IPS DF 4.7 (cell line): ENCODE data around the gene GNG13.
A peak's percentile ranks its signal among the peaks of the same experiment; 100 is the strongest.

ENCODE experiments used
- DNase-seq: peaks from one replicate; pipeline ENCODE4 v3.0.0-alpha.2; 2013; ENCODE audit warnings: low spot score; ENCODE audit errors: extremely low read depth

Gene GNG13

DNA sequence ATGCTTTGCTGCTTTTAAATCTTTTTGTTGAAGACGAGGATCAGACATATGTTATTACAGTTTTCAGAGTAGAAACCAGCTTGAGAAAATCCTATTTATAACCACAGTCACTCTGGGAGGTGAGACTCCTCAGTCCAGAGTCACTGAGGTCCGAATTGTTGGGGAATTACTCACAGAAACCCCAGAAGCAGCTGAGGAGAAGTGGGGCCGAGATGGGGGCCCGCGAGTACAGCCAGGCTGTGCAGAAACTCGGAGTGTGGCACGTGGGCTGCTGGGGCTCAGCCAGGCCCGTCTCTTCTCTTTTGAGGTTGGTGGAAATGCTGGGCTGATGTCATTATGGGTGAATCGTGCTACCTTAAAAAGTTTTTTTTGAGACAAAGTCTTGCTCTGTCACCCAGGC, 14.4 kb upstream of the GNG13 start:
- no peak for DNase-seq

DNA sequence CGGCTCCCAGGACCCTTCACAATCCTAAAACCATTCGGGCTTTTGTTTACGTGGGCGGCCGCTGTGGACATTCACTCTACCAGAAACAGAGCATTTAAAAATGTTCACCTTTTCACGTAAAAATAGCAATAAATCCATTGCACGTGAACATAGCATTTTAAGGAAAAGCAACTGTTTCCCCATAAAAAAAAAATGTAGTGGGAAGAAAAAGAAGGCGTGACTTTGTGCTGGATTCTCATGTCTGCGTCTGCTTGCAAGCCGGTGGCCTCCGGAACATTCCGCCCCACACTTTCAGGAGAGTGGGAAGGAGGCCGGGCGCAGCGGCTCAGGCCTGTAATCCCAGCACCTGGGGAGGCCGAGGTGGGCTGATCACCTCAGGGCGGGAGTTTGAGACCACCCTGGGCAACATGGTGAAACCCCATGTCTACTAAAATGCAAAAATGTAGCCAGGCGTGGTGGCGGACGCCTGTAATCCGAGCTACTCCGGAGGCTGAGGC, 13.4 kb upstream of the GNG13 start:
- no peak for DNase-seq

DNA sequence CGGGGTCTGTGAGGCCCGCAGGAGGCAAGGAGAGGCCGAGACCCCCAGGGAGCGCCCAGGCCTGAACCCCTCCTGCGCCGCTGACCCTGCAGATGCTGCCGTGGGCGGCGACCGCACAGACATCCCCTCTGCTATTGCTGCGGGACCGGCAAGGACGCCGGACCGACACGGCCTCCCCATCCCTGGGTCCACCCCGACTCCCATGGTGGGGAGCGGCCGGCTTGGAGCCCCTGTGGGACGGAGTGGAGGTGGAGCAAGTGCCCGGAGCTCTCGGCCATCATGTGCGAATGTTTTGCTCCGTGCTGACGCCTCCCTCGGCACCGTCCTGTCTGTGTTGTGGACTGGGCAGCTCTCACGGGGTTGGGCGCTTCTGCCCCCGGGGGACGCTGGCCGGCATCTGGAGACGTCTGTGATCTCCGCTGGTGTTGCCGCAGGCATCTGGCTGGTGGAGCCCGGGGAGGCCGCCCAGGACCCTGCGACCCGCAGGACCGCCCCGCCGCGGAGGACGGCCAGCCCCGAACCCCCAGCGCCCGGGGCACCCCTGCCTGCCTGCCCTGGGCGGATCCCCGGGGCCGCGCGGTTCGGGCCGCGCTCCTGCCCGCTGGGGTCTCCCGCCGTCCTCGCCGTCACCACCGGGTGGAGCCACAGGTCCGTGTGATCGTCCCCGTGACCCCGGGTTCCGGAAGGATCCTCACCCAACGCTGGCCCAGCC, 12.8 kb upstream of the GNG13 start:
- DNase-seq: peak; percentile 19

DNA sequence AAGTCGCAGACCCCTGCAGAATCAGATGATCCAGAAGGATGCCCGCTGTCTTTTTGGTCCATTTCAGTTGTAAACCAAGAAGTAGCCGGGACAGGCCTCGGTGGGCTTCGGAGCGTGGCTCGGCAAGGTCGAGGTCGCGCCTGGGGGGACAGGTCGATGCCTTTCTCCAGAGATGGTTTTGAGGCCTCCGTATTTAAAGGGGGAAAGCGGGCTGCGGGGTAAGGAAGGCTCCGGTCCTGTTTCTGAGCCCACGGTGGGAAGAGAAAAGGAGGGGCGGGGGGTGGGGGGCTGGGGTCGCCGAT, 7.5 kb upstream of the GNG13 start:
- no peak for DNase-seq

DNA sequence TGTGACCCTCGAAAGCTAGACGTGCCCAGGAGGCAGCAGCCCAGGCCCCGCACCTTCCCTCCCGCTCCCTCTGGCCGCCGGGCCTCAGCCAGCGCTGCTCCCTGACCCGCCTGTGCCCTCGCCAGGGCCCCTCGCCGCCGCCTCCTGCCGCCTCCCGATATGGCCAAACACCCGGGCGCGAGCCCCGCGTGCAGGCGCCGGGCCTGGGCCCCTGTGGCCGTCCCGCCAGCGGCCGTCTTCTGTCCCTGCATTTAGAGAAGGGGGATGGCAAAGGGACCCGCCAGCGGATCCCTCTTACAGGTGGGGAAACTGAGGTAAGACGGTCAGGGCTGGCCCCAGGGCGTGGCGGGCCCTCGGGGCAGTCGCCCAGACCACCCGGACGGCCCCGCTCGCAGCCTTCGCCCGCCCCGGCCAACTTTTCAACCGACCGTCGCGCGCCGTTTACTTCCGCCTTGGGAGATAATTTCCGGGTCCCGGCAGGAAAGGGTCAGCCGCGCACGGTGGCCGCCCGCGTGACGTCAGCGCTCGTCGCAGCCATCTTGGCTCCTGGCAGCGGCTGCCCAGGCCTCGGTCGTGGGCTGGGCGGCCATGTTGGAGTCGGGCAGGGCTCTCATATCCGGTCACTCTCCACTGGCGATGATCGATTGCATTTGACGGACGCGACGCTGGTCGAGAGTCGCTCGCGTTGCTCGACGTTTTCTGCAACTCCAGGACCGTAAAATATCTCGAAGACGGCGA, 7.0 kb upstream of the GNG13 start:
- no peak for DNase-seq

DNA sequence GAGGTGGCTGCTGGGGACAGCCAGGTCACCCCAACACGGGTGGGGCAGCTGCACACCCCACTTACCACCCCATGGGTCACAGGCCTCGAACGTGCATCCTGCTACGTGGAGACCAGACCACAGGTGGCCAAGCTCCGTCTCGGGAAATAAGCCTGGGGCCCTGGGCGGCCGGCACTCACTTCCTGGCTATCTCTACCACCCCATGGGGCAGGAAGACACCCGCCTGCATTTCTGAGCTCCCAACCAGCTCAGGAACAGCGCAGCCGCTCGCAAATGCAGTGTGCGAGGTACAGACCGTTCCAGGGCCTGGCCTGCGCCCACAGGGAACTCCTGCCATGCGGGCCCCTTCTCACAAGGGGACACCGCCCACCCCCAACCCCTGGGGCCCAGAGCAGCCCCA, 4.9 kb upstream of the GNG13 start:
- no peak for DNase-seq

DNA sequence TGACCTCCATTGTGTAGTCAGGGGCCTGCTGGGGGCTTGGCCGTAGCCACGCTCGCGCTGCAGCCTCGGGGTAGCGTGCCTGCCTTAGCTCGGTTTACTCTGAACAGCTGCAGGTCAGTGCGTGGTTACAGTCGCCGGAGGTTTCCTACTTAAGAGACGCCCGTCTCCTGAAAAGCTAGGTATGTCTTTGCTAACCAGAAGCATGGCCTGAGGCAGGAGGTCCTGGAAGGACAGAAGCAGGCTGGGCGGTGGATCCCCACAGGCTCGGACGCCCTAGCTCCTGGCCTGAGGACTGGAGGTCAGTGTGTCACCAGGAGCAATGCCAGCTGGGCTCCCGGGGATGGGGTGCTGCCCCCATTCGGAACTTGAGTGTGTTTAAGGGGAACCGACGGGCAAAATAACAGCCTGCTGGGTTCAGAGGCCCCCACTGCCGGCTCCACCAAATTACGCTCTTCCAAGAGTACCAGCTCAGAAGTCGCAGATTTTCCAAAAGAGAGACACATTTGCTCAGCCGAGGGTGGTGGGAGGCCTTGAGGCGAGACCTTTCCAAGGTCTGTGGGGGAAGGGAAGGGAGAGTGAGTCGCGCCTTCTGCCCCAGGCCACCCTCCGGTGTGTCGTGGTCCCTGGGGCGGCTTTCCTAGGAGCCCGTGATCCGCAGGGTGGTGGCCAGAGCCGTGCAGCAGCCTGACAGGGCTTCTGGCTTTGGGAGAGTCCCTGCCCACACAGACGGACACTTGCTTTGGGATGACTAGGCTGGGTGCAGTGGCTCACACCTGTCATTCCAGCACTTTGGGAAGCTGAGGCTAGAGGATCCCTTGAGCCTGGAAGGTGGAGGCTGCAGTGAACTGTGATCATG, 3.9 kb upstream of the GNG13 start:
- DNase-seq: no peak

DNA sequence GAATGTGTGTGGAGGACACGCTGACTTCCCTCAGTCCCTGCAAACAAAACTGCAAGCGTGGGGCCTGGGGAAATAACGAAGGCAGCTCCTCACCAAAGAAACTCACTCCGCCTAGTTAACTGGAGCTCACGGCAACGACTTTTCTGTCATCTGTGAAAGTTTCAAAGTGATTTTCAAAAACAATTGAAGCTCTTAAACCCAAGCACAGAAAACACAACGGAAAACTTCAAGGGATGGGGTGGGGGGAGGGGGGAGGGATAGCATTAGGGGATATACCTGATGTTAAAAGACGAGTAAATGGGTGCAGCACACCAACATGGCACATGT, 3.2 kb upstream of the GNG13 start:
- no peak for DNase-seq

DNA sequence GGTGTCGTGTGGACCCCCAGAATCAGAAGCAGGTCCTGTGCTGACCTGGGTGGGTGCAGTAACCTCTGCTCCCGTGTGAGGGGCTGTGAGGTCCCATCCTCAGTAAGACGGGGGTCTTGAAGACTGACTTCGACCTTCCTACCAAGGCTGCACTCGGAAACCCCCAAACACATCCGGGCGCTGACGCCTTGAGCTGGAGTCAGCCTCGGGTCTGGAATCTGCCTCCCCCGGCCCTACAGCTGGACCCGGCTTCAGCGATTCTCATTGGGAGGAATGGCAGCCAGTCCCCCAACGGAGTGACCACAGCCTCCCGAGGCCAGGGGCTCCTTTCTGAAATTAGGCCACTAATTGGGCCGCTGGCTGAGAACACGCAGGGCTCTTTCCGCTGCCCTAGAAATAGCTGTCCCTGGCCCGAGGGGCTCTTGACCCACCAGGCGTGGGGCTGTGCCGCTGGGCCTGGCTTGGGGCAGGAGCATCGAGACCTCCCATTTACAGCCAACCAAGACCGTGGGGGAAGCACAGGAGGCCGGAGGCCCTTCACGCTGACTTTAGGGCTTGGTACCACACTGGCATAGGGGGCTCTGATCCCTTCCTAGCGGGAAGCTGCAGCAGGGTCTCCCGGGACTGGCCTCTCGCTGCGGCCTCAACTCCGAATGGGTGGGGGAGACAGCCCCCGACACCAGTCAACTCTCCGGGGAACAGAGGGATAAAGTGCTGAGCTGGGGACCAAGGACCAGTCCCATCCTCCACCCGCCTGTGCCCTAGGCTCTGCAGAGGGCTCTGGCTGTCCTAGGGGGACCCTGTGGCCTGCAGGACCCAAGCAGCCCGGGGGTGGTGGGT, 2.6 kb upstream of the GNG13 start:
- no peak for DNase-seq

DNA sequence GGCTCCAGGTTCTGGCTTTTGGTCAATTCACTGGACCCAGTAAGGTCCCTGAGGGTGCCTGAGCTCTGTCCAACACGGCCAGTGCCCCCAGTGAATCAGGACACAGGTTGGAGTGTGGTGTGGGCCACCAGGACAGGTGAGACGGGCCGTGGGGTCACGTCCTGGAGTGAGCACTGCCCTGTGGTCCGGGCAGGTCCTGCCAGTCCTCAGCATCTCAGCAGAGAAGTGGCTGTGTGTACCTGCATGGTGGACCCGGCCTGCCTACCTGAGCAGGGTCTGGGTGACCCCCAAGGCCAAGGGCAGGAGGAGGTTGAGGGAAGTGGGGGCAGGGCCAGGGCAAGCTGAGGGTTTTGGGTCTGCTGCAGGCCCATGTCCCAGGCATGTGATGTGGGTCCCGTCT, 1.9 kb upstream of the GNG13 start:
- no peak for DNase-seq

DNA sequence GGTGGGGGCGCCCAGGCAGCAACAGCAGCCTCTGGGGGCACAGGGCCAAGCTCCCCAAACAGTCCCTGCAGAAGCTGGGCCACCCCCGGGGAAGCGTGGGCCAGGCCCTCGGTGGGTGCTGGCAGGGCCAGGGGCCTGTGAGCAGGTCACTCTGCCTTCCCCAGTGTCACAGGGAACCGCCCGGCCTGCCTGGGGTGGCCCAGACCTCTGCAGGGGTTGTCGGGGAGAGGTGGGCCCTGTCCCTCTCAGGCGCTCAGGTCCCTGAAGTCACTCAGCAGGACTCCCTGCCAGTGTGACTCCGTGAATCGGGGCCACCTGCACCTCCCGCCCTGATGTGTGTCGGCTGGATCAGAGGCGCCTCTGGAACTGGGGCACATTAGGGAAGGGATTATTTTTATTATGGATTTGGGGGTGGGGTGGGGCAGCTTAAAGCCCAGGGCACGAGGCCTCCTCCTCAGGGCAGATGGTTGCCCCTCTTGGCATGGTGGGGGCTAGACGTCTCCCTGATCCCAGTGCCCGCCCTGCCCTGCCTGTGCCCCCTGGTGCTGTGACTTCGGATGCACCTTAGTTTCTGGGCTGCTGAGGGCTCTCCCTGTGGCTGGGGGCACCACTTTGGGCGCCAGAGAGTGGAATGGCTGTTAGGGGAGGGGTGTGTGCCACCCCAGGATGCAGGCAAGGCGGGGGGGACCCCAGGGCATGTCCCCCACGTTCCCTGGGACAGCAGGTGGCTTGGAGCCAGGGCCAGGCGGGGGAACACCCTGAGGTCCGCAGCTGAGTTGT, 1.2 kb upstream of the GNG13 start:
- no peak for DNase-seq

DNA sequence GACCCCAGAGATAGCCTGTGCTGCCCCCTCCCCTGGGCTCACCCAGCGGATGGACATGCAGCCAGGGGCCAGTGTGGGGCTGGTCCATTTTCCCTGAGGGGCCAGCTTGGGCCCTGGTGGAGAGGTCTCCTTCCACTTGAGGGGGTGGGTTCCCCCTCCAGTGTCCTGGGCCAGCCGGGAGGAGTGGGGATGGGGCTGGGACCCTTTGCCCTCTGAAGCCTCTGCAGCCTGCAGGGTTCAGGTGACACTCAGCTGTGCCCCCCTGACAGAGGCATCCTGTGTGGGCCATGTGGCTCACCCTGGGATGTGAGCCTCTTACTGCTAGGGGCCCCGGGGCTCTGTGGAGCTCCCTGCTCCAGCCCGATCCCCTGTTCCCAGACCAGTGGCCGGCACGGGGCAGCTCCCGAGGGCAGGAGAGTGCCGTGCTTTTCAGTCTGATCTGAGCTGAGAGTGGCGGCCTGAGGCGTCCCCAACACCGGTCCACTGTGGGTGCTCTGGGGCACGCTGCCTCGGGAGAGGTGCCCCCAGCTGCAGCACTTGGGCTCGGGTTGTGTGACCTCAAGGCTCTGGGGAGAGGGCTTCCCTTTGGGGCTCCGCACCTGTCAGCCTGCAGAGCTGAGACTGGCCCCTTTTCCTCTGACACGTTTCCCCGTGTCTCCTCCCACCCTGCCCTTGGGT, 439 bp upstream of the GNG13 start:
- no peak for DNase-seq

DNA sequence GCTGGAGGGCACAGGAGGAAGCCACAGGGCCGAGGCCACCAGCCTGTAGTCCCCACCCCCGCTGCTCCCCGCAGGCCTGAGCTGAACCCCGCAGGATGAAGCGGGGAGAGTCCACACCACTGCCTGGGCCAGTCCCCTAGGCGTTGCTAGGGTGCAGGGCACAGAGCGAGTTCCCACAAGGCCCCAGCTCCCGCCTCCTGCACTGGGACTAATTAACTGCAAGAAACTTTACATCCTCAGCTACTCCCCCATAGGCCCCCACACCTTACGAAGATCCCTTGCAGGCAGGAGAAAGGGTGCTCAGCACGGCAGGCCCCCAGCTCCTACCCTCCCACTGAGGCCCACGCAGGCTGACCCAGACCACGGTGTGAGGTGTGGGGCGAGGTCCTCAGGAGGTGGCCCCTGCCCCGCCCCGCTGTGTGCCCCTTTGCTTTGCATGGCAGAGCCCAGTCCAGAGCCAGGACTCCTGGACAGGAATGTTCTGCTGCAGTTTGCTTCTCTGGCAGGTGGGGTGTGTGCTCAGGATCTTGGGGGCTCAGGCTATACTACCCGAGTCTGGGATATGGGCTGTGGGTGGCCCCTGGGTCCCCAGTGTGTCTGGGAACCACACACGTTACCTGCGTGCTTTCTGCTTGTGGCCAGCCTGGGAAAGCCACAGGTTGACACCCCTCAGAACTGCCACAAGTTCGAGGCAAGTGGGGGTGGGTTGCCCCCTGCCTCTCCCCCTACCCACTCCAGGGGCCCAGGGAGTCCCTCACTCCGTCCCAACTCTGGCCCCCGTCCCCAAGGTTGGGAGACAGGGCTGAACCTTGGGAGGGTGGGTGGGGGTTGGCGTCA, 1.2 kb downstream of the GNG13 start:
- no peak for DNase-seq

DNA sequence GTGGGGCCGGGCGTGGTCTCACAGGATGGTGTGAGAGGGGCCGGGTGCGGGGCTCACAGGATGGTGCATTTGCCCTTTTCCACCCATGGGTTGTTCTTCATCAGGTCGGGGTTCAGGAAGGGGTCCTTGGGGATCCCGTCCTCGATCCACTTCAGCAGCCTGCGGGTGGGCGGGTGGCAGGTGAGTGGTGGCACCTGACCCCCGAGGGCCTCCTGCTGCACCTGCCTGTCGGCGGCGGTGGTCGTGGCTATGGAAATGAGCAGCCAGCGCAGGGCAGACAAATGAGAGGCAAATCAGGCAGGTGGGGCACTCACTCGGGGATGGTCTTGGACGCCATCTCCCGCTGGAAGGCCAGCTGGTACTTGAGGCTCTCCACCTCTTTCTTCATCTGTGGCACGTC, 1.9 kb downstream of the GNG13 start:
- no peak for DNase-seq

DNA sequence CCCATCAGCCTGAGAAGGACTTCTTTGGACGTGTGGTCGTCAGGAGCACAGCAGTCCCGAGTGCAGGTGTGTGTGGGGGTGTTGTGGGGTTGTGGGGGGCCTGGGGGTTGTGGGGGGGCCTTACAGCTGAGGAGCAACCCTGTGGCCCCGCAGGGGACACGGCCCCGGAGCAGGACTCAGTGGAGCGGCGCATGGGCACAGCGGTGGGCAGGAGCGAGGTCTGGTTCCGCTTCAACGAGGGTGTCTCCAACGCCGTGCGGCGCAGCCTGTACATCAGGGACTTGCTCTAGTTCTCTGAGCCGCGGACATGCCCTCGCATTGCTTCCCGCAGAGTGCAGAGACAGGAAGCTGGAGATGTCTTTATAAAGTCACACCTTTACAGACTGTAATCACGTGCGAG, 2.8 kb downstream of the GNG13 start:
- DNase-seq: no peak

DNA sequence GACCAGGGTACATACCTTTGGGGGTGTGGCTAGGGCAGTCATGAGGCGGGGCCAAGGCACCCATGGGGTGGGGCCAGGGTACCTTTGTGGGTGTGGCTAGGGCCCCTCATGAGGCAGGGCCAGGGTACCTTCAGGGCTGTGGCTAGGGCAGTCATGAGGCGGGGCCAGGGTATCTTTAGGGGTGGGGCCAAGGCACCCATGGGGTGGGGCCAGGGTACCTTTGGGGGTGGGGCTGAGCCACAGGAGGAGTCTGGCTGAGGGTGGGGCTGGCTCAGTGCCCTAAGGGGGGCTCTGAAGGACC, 3.5 kb downstream of the GNG13 start:
- no peak for DNase-seq

DNA sequence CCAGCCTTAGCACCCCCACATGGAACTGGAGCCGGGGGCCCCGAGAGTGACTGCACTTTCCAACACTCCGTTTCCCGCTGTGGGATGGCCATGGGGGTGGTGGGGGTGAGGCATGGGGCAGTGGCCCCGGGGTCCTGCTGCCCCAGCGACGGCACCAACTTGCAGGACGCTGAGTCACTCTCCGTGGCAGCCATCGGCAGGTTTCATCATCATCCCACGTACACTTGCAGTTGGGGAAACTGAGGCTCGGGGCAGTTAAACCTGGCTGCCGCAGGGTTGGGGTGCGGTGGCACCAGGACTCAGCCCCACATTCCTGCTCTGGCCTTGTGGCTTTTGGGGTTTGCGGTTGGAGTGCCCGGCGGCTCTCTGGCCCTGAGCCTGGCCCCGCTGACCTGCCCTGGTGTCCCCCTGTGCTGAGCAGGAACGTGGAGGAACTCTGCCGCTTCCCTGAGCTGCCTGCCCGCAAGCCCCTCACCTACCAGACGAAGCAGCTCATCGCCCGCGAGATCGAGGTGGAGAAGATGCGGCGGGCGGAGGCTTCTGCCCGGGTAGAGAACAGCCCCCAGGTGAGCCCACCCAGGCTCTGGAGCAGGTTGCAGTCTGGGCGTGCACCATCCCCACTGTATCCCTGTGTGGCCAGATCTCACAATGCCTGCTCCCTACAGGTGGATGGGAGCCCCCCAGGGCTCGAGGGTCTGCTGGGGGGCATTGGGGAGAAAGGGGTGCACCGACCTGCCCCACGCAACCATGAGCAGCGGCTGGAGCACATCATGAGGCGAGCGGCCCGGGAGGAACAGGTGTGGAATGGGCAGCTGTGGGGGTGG, 4.0 kb downstream of the GNG13 start:
- no peak for DNase-seq

DNA sequence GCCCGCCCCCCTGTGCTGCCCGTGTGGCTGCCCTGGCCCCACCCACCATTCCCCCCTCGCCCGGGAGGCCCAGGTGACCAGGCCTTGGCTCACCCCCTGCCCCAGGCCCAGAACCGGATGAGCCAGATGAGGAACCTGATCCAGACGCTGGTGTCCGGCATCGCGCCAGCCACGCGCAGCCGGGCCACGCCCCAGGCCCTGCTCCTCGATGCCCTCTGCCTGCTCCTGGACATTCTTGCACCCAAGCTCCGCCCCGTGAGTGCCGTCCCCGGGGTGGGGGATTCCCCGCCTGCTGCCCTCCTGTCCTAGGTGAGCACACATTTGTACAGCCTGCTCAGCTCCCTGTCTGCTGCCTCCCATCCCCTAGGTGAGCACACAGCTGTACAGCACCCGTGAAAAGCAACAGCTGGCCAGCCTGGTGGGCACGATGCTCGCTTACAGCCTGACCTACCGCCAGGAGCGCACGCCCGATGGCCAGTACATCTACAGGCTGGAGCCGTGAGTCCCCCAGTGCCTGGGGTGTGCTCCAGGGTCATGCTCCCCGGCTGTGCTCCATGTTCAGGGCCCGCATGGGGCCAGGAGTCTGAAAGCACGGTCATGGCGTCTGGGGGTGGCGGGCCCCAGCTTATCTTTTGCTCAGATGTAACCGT, 4.8 kb downstream of the GNG13 start:
- no peak for DNase-seq
